ENCODE results near the gene ACAD8.

The ACAD8 gene

GRCh38 chr11:134253188-134253993 lies at the start of gene ACAD8, which contains the start of gene THYN1:
Gene ACAD8, plus strand, starts transcription at chr11:134253568. Its CDS starts 33 bp downstream, at chr11:134253601.
Gene THYN1, minus strand, starts transcription at chr11:134253352. Its CDS starts 470 bp downstream, at chr11:134252882.
- DNase-seq, result peak; percentile 93

GRCh38 chr11:134205729-134206128 lies 47.6 kb upstream of the ACAD8 start:
- no peak for DNase-seq

- no peak for DNase-seq
Measured at GRCh38 chr11:134206185-134206584, 47.2 kb upstream of the ACAD8 start.

- DNase-seq, result peak; percentile 11
Measured at GRCh38 chr11:134207538-134208239, 45.7 kb upstream of the ACAD8 start.

- DNase-seq, result no peak
Measured at GRCh38 chr11:134215836-134216235, 37.5 kb upstream of the ACAD8 start.

- no peak for DNase-seq
Measured at GRCh38 chr11:134216816-134217215, 36.6 kb upstream of the ACAD8 start.

- no peak for DNase-seq
Measured at GRCh38 chr11:134223121-134223520, 30.2 kb upstream of the ACAD8 start.

GRCh38 chr11:134223836-134224709 lies 29.3 kb upstream of the ACAD8 start, which contains the start of the genes NCAPD3 and VPS26B:
Gene NCAPD3, minus strand, starts transcription at chr11:134223967. Its CDS starts 41 bp downstream, at chr11:134223926.
Gene VPS26B, plus strand, starts transcription at chr11:134224671. Its CDS starts 452 bp downstream, at chr11:134225123.
- DNase-seq, result peak; percentile 92

- no peak for DNase-seq
Measured at GRCh38 chr11:134224710-134225664, 28.4 kb upstream of the ACAD8 start.

GRCh38 chr11:134226806-134227325 lies 26.5 kb upstream of the ACAD8 start:
- no peak for DNase-seq

- DNase-seq, result no peak
Measured at GRCh38 chr11:134228625-134229024, 24.7 kb upstream of the ACAD8 start.

- DNase-seq, result no peak
Measured at GRCh38 chr11:134229126-134229790, 24.1 kb upstream of the ACAD8 start.

- no peak for DNase-seq
Measured at GRCh38 chr11:134230339-134230738, 23.0 kb upstream of the ACAD8 start.

GRCh38 chr11:134231958-134232659 lies 21.3 kb upstream of the ACAD8 start:
- DNase-seq, result no peak

- DNase-seq, result no peak
Measured at GRCh38 chr11:134233729-134234179, 19.6 kb upstream of the ACAD8 start.

GRCh38 chr11:134235399-134235798 lies 18.0 kb upstream of the ACAD8 start:
- DNase-seq, result no peak

GRCh38 chr11:134236834-134237556 lies 16.4 kb upstream of the ACAD8 start:
- DNase-seq, result no peak

GRCh38 chr11:134237557-134237922 lies 15.8 kb upstream of the ACAD8 start:
- no peak for DNase-seq

GRCh38 chr11:134238956-134239355 lies 14.4 kb upstream of the ACAD8 start:
- DNase-seq, result no peak

All from NK-92 treated with Interleukin-12 subunit alpha and Interleukin-12 subunit beta, amount 100 ng/mL, for 24 hours (cell line).